HK-2 (cell line): ENCODE measurements around the gene CEP43.

ENCODE experiments used
- DNase-seq: peaks from one replicate; pipeline ENCODE4 v3.0.0-alpha.2; 2018; ENCODE audit not compliant: unreplicated experiment

The CEP43 gene

DNA sequence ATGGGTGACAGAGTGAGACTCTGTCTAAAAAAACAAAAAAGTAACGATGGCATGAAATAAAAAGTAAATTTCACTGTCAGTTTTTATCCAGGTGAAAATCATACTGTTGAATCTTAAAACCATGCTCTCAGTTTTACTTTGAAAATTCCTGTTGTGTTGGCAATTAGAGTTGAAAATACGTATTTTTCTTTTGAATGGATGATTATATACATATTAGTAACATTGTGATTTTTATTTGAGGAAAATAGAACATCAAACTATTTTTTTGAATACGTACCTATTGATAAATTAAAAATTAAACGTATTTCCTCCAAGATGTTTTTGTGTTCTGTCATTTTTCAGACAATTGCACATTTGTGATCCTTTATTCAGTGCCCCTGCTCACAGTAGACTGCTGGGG, 14.7 kb downstream of the CEP43 start:
- DNase-seq = no peak

DNA sequence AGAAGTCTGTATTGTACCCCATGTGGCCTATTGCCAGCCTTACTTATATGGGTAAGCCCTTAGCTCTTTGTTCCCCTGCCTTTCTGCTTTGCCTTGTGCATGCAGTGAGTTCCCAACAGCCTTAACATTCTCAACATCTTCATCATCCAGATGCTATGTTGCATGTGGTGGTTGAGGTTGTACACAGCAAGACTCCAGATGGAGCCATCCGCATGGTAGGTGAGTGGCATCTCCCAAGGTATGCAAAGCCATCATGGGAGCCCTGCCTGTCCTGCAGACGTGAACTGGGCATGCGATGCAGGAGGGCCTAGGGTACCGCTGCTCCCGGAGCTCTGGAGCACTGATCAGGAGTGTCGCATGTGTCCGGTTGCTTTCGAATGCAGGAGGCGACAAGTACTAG, 16.1 kb downstream of the CEP43 start:
- no peak for DNase-seq

DNA sequence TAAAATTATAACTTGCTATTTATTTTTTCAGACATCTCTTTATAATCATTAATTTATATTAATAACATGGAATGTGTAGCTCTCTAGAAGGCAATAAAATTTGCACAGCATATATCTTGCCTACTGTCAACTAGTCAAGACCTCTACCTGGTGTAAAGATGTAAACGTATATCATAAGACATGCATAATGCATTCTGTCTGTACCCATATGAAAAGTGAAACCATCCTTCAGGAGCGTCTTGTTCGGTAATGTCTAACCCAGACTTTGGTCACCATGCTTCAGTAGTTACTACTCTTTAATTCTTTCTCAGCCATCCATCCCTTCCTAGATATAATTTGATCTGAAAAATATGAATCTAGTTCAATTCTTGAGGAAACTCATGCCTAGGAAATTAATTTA, 21.0 kb downstream of the CEP43 start:
- no peak for DNase-seq

DNA sequence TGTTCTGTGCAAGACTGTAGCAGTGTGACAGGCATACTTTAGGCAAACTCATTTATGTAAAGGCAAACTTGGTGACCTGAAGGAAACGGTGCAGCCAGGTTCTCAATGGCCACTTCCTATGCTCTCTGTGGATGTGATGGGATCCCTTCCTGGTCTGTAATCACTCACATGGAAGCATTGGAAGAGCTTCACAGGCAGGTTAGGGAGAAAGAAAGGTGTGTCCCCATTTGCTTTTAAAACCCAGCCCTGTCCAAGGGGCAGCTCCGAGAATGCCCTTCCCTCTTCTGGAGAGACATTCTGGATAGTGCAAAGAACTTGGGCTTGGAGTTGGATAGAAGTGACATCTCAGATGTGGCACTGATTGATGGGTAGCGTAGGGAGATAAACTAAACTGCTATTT, 28.1 kb downstream of the CEP43 start:
- DNase-seq = no peak

DNA sequence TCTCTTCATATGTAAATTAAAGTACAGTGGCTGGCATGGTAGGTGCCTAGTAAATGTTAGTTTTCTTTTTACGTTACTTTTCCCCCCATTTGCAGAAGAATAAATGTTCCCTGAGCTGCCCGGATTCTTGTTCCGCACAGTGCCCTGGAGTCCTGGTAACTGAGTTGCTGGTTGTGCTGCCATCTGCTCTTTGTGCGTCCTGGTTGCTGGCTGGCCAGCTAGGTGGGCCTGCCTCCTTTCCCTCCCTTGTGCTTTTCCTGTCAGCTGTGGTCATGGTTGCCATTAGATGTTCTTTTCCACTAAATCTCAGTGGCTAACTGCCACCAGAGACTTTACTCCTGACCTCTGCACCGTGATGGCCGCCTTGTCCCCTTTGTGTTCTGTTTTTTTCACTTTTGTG, 28.6 kb downstream of the CEP43 start:
- DNase-seq = no peak

DNA sequence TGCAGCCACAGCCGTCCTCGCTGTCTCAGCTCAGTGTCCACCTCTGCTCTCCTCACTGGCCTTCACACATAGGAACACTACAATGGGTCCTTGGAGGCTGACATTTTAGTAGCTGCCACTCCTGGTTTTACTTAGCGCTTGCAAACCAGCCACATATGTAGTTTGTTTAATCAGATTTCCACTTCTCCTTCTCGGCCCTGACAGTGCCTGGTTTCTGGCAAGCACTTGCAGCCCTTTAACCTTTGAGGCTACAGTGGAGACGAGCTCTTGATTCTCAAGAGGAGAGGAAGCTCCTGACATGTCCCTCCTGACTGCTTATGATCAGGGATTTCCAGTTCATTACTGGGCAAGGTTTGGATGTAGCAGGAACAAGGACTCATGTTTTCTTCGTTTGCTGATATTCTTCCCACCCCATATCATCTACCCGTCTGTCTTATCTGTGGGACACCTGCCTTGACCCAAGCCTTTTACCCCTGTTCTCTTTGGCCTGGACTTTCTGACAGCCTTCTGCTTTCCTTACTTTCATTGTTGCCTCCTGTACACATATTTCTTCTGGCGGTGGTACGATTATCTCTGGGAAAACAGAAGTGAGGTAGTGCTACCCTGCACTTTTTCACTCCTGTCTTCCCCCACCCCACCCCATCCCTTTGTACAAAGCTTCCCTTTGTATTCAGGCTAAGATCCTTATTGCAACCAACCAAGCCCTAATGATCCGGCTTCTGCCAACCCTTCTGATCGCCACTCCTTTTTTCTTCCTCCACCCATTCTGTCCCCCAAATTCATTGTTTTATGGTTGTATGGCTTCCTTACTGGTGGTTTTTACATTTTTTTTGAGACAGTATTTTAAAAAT, 31.2 kb downstream of the CEP43 start:
- DNase-seq = no peak

DNA sequence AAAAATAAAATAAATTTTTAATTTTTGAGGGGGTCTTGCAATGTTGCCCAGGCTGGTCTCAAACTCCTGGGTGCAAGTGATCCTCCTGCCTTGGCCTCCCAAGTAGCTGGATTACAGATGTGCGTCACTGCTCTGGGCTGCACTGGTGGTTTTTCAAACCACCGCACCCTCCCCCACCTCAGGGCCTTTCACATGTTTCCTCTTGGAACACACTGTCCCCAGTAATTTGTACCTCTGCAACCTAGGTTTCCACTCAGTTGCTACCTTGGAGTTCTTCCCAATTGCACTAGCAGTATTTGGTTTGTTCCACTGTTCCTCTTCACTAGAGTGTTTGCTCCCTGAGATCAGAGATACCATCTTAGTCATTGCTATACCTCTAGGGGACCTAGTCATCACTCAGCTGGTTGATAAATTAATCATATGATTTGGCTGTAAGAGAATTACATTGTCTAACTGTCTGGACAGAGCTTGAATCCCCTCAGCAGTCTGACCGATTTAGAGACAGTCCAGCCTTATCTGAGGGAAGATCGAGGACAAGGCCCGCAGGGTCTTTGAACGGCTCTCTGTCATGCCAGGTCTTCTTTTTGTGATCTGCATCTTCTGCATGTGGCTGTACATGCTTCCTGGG, 32.0 kb downstream of the CEP43 start:
- no peak for DNase-seq

DNA sequence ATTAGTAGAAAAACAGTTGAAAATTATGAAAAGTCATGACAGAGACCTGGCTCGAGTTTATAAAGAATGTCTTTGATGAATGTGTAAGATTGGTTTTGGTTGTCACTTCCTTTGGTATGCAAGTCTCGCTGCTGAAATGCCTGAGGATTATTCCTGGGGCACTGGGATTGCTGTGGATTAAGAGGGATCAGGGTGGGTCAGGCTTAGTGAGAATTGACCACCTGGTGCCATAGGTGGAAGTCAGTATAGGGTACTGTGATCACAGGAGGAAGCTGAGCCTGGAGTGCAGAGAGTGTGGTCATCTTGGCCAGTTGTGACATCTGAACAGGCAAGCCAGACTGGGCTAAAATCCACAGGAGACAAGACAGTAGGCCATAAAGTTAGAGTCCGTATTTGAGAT, 34.9 kb downstream of the CEP43 start:
- no peak for DNase-seq

DNA sequence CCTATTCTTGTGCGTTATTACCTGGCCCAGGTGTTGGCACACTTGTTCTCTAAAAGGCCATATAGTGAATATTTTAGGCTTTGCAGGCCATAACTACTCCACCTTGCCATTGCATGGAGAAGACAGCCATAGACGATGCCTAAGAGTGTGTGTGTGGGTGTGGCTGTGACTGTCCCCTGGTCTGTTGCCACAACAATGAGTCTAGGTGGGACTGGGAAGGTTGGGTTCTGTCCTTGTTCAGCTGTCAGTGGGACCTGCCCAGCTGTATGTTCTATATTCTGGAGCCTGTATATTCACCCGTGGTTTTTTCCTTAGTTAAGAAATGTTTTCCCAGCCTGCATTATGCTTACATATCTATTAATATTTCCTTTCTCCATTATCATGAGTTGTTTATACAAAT, 38.6 kb downstream of the CEP43 start:
- no peak for DNase-seq

DNA sequence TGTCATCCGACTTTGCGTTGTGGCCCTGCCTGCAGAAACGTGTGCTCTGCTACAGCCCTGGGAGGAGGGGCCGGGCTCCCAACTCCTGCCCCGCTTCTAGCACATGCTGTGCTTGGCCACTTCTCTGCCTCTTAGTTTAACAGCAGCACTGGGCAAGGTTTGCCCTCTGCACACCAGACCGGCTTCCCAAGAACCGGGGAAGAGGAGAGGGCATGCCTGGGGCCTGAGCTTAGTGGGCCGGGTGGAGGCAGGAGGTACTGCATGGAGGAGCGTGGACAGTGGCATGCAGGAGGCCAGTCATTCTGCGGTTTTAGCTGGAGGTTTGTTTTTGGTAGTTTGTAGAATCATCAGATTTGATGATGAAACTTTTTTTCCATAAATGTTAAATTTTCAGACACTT, 45.5 kb downstream of the CEP43 start:
- DNase-seq = no peak

DNA sequence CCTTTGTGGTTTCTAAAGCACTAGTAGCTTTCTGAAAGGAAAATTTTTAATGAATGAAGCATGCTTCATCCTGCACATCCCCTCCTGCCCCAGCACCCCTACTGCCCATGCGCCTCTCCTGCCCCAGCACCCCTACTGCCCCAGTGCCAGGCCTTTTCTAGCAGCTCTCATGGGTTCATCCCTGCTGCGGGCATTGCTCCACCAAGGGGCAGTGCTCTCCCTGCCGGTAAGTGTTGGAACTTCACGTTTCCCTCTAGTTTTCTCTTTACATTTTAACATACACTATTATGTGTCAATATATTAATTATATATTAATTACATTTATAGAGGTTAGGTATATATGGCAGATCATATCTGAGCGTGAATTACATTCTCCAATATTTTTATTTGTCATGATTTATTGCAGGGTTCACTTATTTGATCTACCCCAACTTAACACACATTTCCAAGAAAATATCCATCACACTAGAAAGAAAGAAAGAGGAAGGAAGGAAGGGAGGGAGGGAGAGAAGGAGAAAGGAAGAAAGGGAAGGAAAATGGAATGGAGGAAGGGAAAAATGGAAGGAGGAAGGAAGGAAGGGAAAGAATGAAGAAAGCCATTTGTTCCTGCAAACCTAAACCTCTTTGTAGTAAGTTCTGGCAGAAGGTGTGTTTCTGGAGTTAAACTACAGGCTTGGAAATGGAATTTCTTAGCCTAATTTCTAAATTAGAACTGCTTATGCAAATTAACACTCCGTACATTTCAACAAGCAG, 46.8 kb downstream of the CEP43 start:
- no peak for DNase-seq

DNA sequence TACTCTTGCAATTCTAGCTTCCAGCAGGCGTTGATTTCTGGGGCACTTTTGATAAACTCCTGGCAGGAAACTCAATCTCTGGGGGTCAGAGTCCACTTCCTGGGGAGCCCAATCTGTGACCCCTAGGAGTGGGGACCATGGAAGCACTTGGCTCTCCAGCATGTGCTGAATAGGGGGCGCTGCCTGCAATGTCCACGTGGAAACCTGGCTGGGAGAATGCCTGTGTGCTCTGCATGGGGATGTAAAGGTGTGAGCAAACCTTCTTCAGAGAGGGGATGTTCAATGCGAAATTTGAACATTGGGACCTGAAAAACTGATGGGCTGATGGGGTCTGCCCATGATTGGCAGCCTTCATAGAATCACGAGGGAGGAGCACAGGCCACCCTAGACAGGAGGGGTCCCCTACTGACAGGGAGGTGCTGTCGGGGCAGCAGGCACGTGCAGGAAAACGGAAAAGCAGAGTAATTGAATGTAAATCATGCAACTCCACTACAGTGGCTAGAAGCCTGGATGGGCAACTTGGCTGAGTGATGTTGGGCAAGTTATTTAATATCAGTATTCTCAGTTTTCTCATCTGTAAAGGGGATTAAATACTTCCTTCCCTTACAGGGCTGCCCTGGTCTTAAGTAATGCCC, 47.8 kb downstream of the CEP43 start:
- no peak for DNase-seq

DNA sequence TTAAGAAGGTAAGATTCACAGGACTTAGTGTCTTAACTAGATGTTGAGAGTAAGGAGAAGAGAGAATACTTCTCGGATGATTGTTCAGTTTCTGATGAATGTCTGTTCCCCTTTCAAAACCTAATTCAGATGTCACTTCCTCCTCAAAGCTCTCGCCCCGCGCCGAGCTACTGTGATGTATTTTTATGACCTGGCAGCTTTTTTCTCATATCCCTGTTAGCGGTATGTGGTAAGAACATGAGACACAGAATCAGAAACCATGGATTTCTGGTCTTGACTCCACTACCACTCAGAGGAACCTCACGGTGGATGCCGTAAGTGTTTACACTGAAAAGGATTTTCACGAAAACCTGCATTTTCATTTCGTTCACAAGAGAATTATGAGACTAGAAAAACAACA, 48.4 kb downstream of the CEP43 start:
- no peak for DNase-seq
